ENCODE data around the gene PHKB.
"Not testable (repeated sequence)": the region's sequence is repeated elsewhere in the genome, so short reads cannot be mapped to it uniquely, and the experiment has no call there.

PHKB gene

DNA sequence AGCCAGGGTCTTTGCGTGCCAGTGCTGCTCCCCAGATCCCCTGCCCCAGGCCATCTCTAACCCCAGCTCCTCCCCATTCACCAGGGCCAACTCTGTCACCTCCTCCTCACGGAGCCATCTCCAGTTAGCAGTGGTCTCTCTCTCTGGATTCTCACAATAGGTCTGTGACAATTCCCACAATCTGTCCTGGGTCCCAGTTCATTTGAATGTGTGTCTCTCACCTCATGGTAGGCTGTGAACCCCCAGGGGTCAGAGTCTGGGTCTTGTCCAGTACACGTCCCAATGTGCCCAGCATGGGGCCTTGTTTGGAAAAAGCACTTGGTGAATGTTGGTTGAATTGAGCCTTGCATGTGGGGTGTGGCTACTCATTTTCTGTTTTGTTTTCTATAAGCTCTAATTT, 205.3 kb downstream of the PHKB start:
- TF ChIP-seq TCF4 (CRISPR knock-in tag; IDR thresholded peaks at IDR 0.05; ENCODE audit: borderline replicate concordance) (no peak), BACH2 (CRISPR knock-in tag; IDR thresholded peaks at IDR 0.05; ENCODE audit: borderline replicate concordance) (no peak), PPARA (CRISPR knock-in tag; IDR thresholded peaks at IDR 0.05; ENCODE audit: borderline replicate concordance) (no peak)
- no peak for ATAC-seq

DNA sequence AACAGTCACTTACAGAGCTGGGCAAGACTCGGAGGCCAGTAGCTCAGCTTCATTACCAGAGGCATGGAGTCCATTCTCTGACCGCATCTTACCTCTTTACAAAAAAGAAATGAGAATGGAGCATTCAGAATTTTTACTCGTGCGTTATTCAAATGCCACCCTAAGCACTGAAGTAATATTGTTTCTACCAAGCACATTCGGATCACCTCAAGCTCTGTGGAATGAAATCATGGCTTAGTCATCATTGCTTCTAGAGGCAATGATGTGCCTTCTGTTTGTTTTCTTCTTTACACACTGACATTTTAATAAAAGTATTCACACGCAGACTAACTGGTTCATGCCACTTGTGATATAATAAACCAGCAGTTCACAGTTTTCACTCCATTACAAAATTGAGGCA, 206.8 kb downstream of the PHKB start:
- TF ChIP-seq ISL1 (CRISPR knock-in tag; IDR thresholded peaks at IDR 0.05) (no peak), OSR1 (CRISPR knock-in tag; IDR thresholded peaks at IDR 0.05) (no peak), CSDC2 (CRISPR knock-in tag; IDR thresholded peaks at IDR 0.05) (no peak), ZFP3 (CRISPR knock-in tag; IDR thresholded peaks at IDR 0.05) (no peak), TCF4 (CRISPR knock-in tag; IDR thresholded peaks at IDR 0.05; ENCODE audit: borderline replicate concordance) (no peak), ZNF8 (CRISPR knock-in tag; IDR thresholded peaks at IDR 0.05) (no peak), BACH2 (CRISPR knock-in tag; IDR thresholded peaks at IDR 0.05; ENCODE audit: borderline replicate concordance) (no peak), ZNF565 (CRISPR knock-in tag; conservative IDR thresholded peaks at IDR 0.05; ENCODE audit: low read depth) (no peak)
- TF ChIP-seq, protein P1, sequence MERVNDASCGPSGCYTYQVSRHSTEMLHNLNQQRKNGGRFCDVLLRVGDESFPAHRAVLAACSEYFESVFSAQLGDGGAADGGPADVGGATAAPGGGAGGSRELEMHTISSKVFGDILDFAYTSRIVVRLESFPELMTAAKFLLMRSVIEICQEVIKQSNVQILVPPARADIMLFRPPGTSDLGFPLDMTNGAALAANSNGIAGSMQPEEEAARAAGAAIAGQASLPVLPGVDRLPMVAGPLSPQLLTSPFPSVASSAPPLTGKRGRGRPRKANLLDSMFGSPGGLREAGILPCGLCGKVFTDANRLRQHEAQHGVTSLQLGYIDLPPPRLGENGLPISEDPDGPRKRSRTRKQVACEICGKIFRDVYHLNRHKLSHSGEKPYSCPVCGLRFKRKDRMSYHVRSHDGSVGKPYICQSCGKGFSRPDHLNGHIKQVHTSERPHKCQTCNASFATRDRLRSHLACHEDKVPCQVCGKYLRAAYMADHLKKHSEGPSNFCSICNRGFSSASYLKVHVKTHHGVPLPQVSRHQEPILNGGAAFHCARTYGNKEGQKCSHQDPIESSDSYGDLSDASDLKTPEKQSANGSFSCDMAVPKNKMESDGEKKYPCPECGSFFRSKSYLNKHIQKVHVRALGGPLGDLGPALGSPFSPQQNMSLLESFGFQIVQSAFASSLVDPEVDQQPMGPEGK (CRISPR knock-in tag; IDR thresholded peaks at IDR 0.05; ENCODE audit: borderline replicate concordance): no peak
- TF ChIP-seq, protein P2, sequence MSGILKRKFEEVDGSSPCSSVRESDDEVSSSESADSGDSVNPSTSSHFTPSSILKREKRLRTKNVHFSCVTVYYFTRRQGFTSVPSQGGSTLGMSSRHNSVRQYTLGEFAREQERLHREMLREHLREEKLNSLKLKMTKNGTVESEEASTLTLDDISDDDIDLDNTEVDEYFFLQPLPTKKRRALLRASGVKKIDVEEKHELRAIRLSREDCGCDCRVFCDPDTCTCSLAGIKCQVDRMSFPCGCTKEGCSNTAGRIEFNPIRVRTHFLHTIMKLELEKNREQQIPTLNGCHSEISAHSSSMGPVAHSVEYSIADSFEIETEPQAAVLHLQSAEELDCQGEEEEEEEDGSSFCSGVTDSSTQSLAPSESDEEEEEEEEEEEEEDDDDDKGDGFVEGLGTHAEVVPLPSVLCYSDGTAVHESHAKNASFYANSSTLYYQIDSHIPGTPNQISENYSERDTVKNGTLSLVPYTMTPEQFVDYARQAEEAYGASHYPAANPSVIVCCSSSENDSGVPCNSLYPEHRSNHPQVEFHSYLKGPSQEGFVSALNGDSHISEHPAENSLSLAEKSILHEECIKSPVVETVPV (CRISPR knock-in tag; IDR thresholded peaks at IDR 0.05): no peak
- ATAC-seq: no peak

DNA sequence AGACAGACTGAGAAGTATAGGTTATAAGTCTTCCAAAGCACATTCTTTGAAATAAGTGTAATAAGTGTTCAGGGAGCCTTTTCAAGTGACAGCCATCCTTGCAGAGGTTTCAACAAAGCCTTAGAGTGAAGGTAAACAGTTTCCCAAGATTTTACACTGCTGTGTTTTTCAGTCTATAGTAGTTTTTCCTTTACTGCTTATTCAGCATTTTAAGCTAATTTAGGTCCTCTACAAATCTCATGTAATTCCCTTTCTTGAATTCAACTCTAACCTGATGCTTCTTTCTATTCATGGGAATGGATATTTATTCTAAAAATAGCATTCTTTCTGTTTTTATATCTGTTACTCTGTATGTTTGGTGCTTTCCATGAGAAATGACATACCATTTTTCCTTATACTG, 211.3 kb downstream of the PHKB start:
- no peak for ATAC-seq
- TF ChIP-seq ISL1 (CRISPR knock-in tag; IDR thresholded peaks at IDR 0.05) (no peak), ZNF70 (CRISPR knock-in tag; IDR thresholded peaks at IDR 0.05) (no peak), ZFP30 (CRISPR knock-in tag; IDR thresholded peaks at IDR 0.05) (no peak), TCF4 (CRISPR knock-in tag; IDR thresholded peaks at IDR 0.05; ENCODE audit: borderline replicate concordance) (no peak), ZC3H10 (CRISPR knock-in tag; IDR thresholded peaks at IDR 0.05) (no peak), ZNF565 (CRISPR knock-in tag; conservative IDR thresholded peaks at IDR 0.05; ENCODE audit: low read depth) (no peak), ZFP3 (CRISPR knock-in tag; IDR thresholded peaks at IDR 0.05) (no peak)
- TF ChIP-seq, protein P3, sequence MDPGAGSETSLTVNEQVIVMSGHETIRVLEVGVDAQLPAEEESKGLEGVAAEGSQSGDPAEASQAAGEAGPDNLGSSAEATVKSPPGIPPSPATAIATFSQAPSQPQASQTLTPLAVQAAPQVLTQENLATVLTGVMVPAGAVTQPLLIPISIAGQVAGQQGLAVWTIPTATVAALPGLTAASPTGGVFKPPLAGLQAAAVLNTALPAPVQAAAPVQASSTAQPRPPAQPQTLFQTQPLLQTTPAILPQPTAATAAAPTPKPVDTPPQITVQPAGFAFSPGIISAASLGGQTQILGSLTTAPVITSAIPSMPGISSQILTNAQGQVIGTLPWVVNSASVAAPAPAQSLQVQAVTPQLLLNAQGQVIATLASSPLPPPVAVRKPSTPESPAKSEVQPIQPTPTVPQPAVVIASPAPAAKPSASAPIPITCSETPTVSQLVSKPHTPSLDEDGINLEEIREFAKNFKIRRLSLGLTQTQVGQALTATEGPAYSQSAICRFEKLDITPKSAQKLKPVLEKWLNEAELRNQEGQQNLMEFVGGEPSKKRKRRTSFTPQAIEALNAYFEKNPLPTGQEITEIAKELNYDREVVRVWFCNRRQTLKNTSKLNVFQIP (CRISPR knock-in tag; IDR thresholded peaks at IDR 0.05; ENCODE audit: borderline replicate concordance, low read depth): no peak
- TF ChIP-seq, protein P2 (CRISPR knock-in tag; IDR thresholded peaks at IDR 0.05): no peak
- TF ChIP-seq, protein P4, sequence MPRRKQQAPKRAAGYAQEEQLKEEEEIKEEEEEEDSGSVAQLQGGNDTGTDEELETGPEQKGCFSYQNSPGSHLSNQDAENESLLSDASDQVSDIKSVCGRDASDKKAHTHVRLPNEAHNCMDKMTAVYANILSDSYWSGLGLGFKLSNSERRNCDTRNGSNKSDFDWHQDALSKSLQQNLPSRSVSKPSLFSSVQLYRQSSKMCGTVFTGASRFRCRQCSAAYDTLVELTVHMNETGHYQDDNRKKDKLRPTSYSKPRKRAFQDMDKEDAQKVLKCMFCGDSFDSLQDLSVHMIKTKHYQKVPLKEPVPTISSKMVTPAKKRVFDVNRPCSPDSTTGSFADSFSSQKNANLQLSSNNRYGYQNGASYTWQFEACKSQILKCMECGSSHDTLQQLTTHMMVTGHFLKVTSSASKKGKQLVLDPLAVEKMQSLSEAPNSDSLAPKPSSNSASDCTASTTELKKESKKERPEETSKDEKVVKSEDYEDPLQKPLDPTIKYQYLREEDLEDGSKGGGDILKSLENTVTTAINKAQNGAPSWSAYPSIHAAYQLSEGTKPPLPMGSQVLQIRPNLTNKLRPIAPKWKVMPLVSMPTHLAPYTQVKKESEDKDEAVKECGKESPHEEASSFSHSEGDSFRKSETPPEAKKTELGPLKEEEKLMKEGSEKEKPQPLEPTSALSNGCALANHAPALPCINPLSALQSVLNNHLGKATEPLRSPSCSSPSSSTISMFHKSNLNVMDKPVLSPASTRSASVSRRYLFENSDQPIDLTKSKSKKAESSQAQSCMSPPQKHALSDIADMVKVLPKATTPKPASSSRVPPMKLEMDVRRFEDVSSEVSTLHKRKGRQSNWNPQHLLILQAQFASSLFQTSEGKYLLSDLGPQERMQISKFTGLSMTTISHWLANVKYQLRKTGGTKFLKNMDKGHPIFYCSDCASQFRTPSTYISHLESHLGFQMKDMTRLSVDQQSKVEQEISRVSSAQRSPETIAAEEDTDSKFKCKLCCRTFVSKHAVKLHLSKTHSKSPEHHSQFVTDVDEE (CRISPR knock-in tag; IDR thresholded peaks at IDR 0.05): no peak

DNA sequence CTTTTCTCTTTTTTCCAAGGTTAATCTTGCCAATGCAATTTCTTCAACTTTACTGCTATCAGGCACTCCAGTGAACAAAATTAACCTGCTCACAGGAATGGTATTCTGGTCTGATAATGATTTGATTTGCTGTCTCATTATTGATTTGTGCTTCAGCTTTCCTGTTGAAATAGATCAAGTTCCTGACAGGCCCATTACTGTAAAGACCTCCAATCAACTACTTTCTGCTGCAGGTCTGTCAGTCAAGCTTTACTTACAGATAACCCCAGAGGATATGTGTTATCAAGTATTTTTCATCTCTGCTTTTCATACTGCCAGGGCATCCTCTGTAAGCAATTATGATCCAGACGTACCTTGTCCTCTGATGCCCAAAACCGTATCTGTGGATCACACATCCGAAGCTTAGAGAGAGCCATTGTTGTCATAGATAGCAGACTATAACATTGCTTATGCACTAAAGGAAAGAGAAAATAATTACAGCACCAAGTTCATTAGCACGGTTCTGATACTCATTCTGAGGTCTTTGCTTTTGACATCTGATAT, 215.6 kb downstream of the PHKB start:
- TF ChIP-seq OSR1 (CRISPR knock-in tag; IDR thresholded peaks at IDR 0.05): no peak
- TF ChIP-seq, protein P1 (CRISPR knock-in tag; IDR thresholded peaks at IDR 0.05; ENCODE audit: borderline replicate concordance): no peak
- TF ChIP-seq, protein P2 (CRISPR knock-in tag; IDR thresholded peaks at IDR 0.05): no peak
- no peak for TF ChIP-seq ZFP3 (CRISPR knock-in tag; IDR thresholded peaks at IDR 0.05)
- TF ChIP-seq, protein P5, sequence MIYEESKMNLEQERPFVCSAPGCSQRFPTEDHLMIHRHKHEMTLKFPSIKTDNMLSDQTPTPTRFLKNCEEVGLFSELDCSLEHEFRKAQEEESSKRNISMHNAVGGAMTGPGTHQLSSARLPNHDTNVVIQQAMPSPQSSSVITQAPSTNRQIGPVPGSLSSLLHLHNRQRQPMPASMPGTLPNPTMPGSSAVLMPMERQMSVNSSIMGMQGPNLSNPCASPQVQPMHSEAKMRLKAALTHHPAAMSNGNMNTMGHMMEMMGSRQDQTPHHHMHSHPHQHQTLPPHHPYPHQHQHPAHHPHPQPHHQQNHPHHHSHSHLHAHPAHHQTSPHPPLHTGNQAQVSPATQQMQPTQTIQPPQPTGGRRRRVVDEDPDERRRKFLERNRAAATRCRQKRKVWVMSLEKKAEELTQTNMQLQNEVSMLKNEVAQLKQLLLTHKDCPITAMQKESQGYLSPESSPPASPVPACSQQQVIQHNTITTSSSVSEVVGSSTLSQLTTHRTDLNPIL (CRISPR knock-in tag; IDR thresholded peaks at IDR 0.05; ENCODE audit: low read depth): no peak
- TF ChIP-seq TOX (CRISPR knock-in tag; IDR thresholded peaks at IDR 0.05; ENCODE audit: borderline replicate concordance): no peak
- no peak for TF ChIP-seq GLIS3 (CRISPR knock-in tag; IDR thresholded peaks at IDR 0.05)
- ATAC-seq: no peak

DNA sequence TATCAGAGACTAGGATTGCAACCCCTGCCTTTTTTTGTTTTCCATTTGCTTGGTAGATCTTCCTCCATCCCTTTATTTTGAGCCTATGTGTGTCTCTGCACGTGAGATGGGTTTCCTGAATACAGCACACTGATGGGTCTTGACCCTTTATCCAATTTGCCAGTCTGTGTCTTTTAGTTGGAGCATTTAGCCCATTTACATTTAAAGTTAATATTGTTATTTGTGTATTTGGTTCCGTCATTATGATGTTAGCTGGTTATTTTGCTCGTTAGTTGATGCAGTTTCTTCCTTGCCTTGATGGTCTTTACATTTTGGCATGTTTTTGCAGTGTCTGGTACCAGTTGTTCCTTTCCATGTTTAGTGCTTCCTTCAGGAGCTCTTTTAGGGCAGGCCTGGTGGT, 220.4 kb downstream of the PHKB start:
- ATAC-seq: not testable (repeated sequence)

All from SK-N-SH treated with all-trans-retinoic acid at 6 μM for 48 hours (cell line).